Left lung (tissue), 10 donors: ENCODE data around the gene PCSK4. TPM values are rescaled to one million over a fixed set of nuclear protein-coding genes. Genes with fewer than 3 reads are reported as not detected.

Experiments
- ATAC-seq: fragments of 200-7000 bp; cut with Tn5 transposase; one replicate; pipeline ENCODE4 v1.9.1; 2020; ENCODE audit warnings: moderate library complexity
- DNase-seq, 4 donors: peaks; one replicate each; pipeline ENCODE4 v3.0.0-alpha.2; 2013 to 2020
- H3K27ac ChIP-seq, 2 donors: fragments of 200-600 bp; sonication (generic) in 1 of 2; one replicate each; pipeline versions ENCODE4 v1.5.0 to v1.8.0; 2020 to 2021
- H3K27me3 ChIP-seq, 2 donors: fragments of 200-600 bp; sonication (generic) in 1 of 2; one replicate each; pipeline versions ENCODE4 v1.5.0 to v1.8.0; 2020 to 2021
- H3K36me3 ChIP-seq, 2 donors: fragments of 200-600 bp; sonication (generic) in 1 of 2; one replicate each; pipeline versions ENCODE4 v1.5.0 to v1.8.0; 2020 to 2021
- H3K4me1 ChIP-seq, 2 donors: fragments of 200-600 bp; one replicate each; pipeline ENCODE4 v1.8.0; 2021
- H3K4me3 ChIP-seq, 2 donors: fragments of 200-600 bp; sonication (generic) in 1 of 2; one replicate each; pipeline versions ENCODE4 v1.5.0 to v1.8.0; 2020 to 2021; ENCODE audit warnings: mild to moderate bottlenecking in 1 of 2
- H3K9me3 ChIP-seq, 2 donors: fragments of 200-600 bp; sonication (generic) in 1 of 2; one replicate each; pipeline versions ENCODE4 v1.5.0 to v1.8.0; 2020 to 2021
- CTCF ChIP-seq, 2 donors: fragments of 200-600 bp; sonication (generic) in 1 of 2; IDR thresholded peaks; one replicate each; pipeline versions ENCODE4 v1.5.0 to v1.8.0; 2021; ENCODE audit warnings: antibody characterized with exemption in 2 of 2
- intact Hi-C, 2 donors: fragments of 100-400 bp; cut with DNase I; formaldehyde crosslinking; loops; one replicate each; pipeline versions ENCODE4 v1.11.2 to v1.14.2; 2022
- polyA plus RNA-seq, 6 donors: library from polyadenylated mRNA; unstranded; fragments of 120-200 nt; gene quantifications; one replicate each; pipeline ENCODE4 v1.2.1, GENCODE V29; 2013; ENCODE audit not compliant: insufficient read length in 6 of 6
- total RNA-seq, 2 donors: library from RNA; stranded (reverse); fragmentation: NEBNext Ultra II Directional; extraction: Animal tissue kit (Norgen Biotek cat#: 25700); gene quantifications; one replicate each; pipeline ENCODE4 v1.2.1, GENCODE V29; 2021
- donor health status: DM: no; HTN: yes; CAD: no.
- donor health status: DM: no; HTN: no; CAD: no.

The PCSK4 gene
- total and polyA plus RNA-seq, 8 donors = 1.9 to 6.1 (median 4.0) TPM

- no peak overlapping the region for H3K27ac ChIP-seq
Measured at GRCh38 chr19:1483979-1484428, 6.1 kb downstream of the PCSK4 start.

GRCh38 chr19:1483131-1483978 lies 6.8 kb downstream of the PCSK4 start:
- H3K4me3 ChIP-seq = no peak overlapping the region
- H3K9me3 ChIP-seq = no peaks in the 10 kb centered on the region
- peak in 1 of 4 donors; percentile 78 for DNase-seq
- H3K36me3 ChIP-seq = no peaks in the 10 kb centered on the region
- H3K27ac ChIP-seq = no peak overlapping the region
- no peak for TF ChIP-seq CTCF (IDR thresholded peaks at IDR 0.05)
- H3K4me1 ChIP-seq = peaks cover 0 to 8% of the 10 kb centered on the region in 2 donors
- intact Hi-C loops = no loop called here
- H3K27me3 ChIP-seq = no peaks in the 10 kb centered on the region
- ATAC-seq = no peak

More at GRCh38 chr19:1483979-1484428, 6.1 kb downstream of the PCSK4 start:
- H3K36me3 ChIP-seq = no peaks in the 10 kb centered on the region
- no peaks in the 10 kb centered on the region for H3K9me3 ChIP-seq
- ATAC-seq (no peak), DNase-seq (no peak)
- H3K4me1 ChIP-seq = peaks cover 0 to 5% of the 10 kb centered on the region in 2 donors
- no peak for TF ChIP-seq CTCF (IDR thresholded peaks at IDR 0.05)
- H3K4me3 ChIP-seq = no peak overlapping the region
- intact Hi-C loops = no loop called here
- no peaks in the 10 kb centered on the region for H3K27me3 ChIP-seq

- DNase-seq (no peak), ATAC-seq (no peak)
Measured at GRCh38 chr19:1482361-1483130, 7.6 kb downstream of the PCSK4 start.

GRCh38 chr19:1481893-1482360 lies 8.2 kb downstream of the PCSK4 start:
- Histone ChIP-seq H3K27me3 (no peaks in the 10 kb centered on the region), H3K36me3 (peaks cover 0 to 6% of the 10 kb centered on the region in 2 donors), H3K27ac (no peak overlapping the region), H3K9me3 (no peaks in the 10 kb centered on the region), H3K4me3 (no peak overlapping the region), H3K4me1 (peaks cover 4 to 22% of the 10 kb centered on the region in 2 donors)
- ATAC-seq (no peak), DNase-seq (peak in 1 of 4 donors; percentile 76)
- no peak for TF ChIP-seq CTCF (IDR thresholded peaks at IDR 0.05)
- intact Hi-C loops = no loop called here

More at GRCh38 chr19:1482361-1483130, 7.6 kb downstream of the PCSK4 start:
- Histone ChIP-seq H3K27ac (no peak overlapping the region), H3K36me3 (no peaks in the 10 kb centered on the region), H3K9me3 (no peaks in the 10 kb centered on the region), H3K4me3 (no peak overlapping the region), H3K27me3 (no peaks in the 10 kb centered on the region), H3K4me1 (peaks cover 4 to 16% of the 10 kb centered on the region in 2 donors)
- intact Hi-C loops = no loop called here
- TF ChIP-seq CTCF (IDR thresholded peaks at IDR 0.05) = no peak
